NK-92 treated with Interleukin-12 subunit alpha and Interleukin-12 subunit beta, amount 100 ng/mL, for 24 hours (cell line): ENCODE data around the gene PSMG4.
A peak's percentile ranks its signal among the peaks of the same experiment; 100 is the strongest.

Experiments used
- DNase-seq: peaks from one replicate; lab custom pipeline; 2025; lab: John Stamatoyannopoulos, UW

PSMG4 gene

DNA sequence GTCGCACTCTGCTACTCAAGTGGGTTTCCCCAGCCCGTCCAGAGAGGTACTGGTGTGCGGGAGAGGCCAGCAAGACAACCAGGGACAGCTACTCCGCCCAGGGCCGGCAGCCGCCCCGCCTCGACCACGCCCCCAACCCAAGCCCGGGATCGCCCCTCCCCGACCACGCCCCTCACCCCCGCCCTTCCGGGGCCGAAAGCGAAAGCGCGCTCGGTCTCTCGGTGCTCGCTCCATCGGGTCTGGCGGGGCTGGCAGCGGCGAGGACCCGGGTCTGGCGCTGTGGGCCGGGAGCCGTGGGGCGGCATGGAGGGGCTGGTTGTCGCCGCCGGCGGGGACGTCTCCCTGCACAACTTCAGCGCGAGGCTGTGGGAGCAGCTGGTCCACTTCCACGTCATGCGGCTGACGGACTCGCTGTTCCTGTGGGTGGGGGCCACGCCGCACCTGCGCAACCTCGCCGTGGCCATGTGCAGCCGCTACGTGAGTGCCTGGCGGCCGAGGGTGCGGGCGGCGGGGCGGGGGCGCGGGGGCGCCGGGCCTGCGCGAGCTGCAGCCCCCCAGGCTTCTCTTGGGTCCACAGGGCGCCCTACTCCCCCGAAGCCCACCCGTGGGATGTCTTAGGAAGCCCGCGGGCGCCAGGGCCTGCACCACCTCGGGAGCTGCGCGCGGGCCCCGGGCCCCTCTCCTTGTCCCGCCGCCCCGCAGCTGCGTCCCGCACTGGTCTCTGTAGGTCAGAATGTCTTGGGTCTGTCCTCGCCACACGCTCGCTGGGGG, at the start of gene PSMG4:
TSS of gene PSMG4 (plus strand) at position 228 of the 771 bp plus-strand sequence. CDS start at position 304, 76 bp downstream.
- DNase-seq, result peak; percentile 89

DNA sequence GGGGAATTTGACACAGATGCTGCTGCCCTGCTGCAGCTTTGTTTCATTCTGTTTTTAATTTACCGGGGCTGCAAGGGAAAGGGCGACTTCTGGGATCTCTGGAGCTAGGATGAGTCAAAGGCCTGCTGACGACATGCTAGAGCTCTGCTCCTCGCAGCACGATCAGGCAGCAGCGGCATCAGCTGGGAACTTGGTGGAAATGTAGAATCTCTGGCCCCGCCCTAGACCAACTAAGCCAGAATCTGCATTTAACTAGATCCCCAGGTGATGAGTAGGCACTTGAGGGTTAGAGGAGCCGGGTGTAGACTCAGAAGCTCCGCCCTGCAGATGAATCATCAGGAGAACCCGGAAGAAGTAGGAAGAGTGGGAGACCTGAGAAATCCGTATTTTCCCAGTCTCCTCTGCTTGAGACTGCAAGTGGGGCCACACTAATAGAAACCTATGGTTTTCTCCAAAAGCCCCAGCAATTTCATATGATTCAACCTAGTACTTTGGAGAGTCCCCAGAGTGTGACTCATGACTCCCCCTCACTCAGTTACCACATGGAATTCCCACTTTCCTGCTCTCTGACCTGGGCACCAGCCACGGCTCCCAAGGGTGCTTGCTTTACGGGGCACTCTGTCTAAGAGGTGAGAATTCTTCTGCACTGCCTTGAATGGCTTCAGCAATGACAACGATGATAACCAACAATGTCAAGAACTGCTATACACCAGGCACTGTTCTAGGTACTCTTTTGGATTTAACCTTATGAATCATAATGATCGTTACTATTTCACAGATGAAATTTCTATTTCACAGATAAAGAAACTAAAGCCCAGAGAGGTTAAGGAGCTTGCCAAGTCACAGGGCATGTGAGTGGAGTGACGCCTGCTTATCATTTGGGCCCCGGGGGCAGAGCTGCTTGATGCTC, 49.4 kb upstream of the PSMG4 start:
- DNase-seq, result no peak

DNA sequence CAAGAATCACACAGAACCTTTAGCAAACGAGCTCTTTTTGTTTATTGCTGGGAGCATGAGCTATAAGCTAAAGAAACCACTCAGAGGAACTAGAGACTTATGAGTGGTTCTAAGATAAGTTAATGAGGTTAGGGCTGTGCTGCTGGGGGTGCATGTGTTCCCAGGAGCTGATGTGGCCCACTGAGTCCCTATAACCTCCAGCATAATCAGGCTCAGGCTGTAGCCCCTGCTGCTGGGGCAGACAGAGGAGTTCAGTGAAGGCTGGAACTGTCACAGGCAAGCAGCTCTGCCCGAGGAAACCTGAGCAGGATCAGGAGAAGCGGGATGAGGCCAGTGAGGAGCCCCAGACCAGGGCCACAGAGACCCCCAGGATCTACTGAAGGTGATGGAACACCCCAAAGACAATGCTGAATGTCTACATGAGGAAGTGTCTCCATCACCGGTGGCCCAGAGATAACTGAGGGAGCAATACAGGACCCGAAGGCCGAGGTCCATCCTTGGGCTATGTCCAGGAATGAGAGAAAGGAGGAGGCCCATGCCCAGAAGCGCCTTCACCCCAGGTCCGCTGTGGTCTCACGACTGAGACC, 48.6 kb upstream of the PSMG4 start:
- no peak for DNase-seq

DNA sequence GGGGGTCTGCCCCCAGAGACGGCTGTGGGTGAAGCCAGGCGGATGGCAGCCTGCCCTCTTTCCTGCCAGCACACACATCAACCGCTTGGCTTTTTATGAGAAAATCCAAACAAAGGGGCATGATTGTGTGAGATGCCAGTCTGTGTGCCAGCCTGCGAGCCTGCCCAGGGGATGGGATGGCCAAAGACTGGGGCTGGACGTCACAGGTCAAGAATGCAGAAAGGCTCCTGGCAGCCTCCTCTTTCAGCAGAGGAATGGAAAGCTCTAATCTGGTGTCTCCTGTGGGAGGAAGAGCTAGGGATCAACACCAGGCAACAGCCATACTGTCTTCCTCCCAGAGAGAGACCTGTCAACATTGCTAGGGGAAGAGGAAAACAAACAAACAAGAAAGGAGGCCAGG, 47.1 kb upstream of the PSMG4 start:
- no peak for DNase-seq

- DNase-seq, result no peak
These were observed 46.5 kb upstream of the PSMG4 start for GRCh38 chr6:3212261-3212660.

DNA sequence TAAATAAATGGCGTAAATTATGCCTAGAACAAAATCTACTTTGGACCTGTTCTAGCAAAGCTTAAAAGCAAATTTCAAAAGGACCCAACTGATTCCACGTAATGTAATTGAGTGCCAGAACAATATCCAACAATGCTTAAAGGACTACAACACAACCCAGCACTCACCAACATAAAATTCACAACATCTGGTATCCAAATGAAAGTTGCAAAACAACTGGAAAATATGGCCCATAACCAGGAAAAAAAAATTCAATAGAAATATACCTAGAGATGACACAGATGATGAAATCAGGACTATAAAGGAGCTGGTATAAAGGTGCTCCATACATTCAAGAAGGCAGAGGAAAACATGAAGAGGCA, 45.4 kb upstream of the PSMG4 start:
- no peak for DNase-seq

- DNase-seq, result no peak
These were observed 43.8 kb upstream of the PSMG4 start for GRCh38 chr6:3214898-3215297.

DNA sequence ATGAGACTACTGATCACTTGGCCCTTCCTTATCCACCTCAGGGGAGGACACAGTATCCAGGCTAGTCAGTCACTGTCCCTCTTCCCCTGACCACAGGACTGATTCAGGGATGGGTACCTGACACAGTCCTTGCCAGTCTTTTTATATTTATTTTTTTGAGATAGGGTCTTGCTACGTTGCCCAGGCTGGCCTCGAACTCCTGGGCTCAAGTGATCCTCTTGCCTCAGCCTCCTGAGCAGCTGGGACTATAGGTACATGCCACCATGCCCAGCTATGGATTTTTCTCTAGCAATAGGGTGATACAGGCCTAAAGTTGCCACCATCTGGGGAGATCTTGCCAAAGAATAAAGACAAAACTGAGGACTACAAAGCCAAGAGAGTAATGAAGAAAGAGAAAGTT, 41.5 kb upstream of the PSMG4 start:
- DNase-seq, result no peak

- no peak for DNase-seq
These were observed 40.5 kb upstream of the PSMG4 start for GRCh38 chr6:3218266-3218665.

- no peak for DNase-seq
These were observed 38.4 kb upstream of the PSMG4 start for GRCh38 chr6:3220366-3220765.

DNA sequence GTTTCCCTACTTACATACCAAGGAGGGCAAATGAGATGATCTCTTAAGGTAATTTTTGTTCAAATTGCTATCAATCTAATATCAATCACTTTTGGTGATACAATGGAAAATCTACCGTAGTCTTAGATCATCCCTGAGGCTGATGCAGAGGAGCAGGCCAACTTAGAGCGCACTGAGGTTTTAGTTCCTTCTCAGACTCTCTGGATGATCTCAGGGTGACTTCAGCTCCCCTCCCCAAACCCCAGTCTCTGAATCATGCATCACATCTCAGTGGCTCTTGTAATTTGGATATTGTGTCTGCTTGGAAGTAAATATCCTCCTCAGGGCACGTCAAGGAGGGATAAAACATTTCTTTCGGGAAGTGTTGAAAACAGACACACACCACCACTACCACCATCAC, 37.2 kb upstream of the PSMG4 start:
- DNase-seq, result no peak

DNA sequence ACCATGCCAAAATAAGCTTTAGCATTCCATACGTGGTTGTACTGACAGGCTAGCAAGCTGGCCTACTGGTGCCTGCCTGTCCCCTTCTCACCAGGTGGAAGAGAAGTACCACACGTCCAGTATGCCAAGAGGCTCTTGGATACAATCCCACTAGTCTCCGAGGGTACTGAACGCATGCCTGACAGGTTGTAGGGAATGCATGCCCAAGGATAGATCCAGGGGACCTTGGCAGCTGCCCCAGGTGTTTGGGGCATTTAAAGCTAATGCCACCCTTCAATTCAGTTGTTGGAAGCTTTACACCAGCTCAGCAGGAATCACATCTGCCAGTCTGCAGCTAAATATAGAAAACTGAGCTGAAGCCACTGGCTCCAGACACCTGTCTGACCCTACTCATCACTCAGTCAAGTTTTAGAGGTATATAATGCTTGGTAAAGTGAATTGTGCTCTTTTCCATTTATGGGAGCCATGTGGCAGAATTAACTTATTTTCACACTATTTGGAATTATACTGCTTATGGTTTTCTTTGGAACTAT, 36.2 kb upstream of the PSMG4 start:
- no peak for DNase-seq

GRCh38 chr6:3226042-3226441, 32.7 kb upstream of the PSMG4 start:
- DNase-seq, result no peak

DNA sequence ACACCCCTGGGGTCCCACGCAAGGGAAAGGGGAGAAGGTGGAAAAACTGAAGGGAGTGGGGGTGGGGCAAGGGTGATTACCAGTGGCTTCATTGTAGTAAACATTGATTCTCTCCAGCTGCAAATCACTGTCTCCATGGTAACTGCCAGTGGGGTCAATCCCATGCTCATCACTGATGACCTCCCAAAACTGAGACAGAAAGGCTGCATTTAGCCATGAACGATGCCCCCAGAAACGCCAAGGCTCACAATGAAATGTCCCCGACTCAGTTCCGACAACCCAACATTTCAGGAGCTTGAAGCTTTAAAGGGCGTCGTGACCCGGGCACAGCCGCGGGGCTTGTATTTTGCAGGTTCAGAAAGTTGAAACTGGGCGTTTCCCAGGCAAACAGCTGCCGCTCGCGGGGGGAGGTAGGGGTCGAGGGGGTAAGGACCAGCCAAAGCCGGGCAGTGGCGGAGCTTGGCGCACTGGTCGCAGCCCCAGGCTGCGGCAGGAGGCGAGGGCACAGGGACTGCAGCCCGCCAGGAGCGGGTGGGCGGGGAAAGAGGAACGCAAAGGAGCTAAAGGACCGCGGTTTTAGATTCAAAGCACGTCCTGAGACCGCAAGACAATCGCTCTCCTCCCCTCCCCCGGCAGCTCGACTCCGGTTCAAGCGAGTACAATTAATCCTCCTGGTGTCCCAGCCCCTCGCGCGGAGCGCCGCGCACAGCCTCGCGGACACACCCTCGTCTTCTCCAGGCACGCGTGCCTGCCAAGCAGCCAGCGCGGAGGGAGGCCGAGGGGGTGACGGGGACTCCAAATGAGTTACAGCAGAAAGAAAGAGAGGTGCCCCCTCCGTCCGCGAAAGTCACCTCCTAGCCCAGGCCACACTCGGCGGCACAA, 32.0 kb upstream of the PSMG4 start:
- no peak for DNase-seq

DNA sequence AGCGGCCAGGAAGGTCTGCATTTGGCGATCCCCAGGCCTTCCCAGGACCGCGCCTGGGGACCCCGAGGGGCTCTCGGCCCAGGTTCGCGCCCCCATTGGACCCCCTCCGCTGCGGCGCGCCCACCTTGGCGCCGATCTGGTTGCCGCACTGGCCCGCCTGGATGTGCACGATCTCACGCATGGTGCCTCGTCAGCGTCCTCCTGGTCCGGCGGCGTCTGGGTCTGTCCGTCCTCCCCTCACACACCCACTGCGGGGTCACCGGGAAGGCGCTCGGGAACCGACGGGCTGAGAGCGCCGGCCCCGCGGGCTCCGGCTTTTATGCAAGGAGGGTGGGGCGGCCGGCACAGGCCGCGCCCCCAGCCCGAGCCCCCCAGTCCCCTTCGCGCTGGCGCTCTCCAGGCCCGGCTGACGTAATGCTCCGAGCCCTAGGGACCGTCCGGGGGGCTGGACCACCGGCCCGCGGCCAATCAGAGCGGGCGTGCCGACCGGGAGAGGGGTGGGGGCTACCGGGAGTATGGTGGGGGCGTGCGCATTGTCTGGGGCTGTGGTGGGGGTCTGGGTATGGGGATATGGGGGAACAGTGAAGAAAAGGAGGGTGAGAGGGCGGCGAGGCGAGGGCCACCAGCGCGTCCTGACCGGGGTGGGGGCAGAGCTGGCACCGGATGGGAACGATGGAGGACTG, 31.2 kb upstream of the PSMG4 start, which contains the start of gene TUBB2B:
TSS of gene TUBB2B (minus strand) at position 291 of the 683 bp plus-strand sequence. CDS start at position 181, 110 bp downstream.
- no peak for DNase-seq

DNA sequence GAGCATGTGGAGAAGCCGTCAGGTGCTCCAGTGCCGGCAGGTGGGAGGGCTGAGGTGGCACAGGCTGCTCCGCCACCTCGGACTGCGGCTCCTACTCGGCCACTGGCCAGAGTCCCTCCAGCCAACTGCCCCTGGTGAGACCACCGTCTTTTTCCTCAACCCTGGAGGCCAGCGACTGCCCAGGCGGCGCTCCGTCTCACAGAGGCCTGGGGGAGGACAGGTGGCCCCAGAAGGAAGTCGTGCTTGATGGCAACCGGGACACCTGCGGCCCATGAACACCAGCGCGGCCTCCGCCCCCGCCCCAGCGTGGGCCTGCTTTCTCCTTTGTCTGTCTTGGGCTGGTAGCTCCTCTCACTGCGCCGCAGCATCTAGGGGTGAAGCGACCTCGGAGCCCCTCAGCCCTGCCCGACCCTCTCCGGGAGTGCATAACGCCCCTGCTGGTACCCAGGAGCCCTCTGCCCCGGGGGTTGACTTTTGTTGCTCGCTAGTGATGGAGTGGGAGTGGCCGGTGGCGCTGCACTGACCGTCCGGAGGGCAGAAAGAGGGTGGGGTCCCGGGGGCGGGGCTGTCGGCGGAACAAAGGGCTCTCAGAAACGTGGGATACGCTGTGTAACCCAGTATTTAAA, 30.6 kb upstream of the PSMG4 start:
- no peak for DNase-seq

GRCh38 chr6:3228771-3229565, 29.8 kb upstream of the PSMG4 start:
- DNase-seq, result no peak

DNA sequence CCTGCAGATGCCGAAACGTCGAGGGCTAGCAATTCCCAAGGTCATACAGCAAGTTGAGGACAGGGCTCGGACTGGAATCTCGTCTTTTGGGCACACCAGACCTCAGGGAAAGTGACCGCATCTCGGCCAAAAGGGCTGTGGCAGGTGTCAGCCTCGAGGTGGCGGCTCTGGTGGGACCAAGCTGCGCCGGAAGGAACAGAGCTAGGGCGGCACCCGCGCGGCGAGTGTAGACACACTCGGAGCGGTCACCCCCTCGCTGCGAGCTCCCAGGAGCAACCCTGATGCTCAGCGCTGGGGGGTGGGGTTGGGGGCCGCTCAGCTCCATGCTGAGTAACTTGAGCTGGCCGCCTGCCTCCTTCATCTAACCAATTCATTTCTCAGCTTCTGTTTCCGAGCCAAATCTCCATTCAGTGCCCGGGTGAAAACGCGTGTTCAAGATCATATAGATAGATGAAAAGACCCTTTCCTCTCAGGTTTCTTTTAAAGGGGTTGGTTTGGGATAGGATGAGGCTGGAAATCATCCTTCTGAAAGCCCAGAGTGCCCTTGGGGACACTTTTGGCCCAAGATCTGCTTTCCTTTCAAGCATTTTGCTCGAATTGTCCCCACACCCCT, 29.1 kb upstream of the PSMG4 start:
- no peak for DNase-seq

DNA sequence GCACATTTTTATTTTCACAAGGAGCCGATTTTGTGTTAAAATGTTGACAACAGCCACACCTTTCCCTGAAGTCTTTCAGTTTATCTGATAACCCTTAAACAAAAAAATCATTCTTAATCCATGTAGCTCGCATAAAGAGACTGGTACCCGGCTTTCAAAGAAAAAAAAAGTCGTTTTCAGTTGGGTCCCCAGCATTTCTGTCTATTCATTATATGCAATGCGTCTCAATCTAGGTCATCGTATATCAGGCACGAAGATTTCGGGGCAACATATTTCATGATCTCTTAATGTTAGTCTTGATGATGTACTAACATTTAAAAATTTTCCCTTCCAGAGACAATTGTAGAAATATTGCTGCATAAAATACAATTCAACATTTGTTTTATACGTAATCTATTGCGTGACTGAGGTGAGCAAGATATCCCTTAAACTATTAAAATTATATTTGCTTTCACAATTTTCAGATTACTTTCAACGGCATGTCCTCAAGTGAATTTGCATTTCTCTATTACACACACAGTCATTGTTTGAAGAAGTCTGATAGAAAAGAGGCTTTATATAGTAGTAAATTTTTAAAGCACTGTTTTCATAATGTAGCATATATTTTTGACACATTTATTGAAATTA, 28.4 kb upstream of the PSMG4 start:
- DNase-seq, result no peak
